DOHH2 (cell line): ENCODE results near the gene DUSP28.

Experiments
- CTCF ChIP-seq: fragments of 200-600 bp; sonication (generic); IDR thresholded peaks from one replicate; pipeline ENCODE4 v1.5.1; 2014; ENCODE audit warnings: antibody characterized with exemption, mild to moderate bottlenecking, low read depth, low read length; ENCODE audit not compliant: poor library complexity, severe bottlenecking
- EZH2phosphoT487 ChIP-seq: fragments of 200-600 bp; sonication (generic); IDR thresholded peaks from 2 replicates; pipeline ENCODE4 v1.6.1; 2017; ENCODE audit warnings: borderline replicate concordance, mild to moderate bottlenecking, antibody characterized with exemption, low read length, moderate library complexity, mixed read lengths

- no peak for TF ChIP-seq EZH2phosphoT487
- TF ChIP-seq CTCF: no peak
These were observed 40.3 kb downstream of the DUSP28 start for GRCh38 chr2:240600451-240600961.
